Measurements from ENCODE around the gene EFNB3.

The EFNB3 gene

DNA sequence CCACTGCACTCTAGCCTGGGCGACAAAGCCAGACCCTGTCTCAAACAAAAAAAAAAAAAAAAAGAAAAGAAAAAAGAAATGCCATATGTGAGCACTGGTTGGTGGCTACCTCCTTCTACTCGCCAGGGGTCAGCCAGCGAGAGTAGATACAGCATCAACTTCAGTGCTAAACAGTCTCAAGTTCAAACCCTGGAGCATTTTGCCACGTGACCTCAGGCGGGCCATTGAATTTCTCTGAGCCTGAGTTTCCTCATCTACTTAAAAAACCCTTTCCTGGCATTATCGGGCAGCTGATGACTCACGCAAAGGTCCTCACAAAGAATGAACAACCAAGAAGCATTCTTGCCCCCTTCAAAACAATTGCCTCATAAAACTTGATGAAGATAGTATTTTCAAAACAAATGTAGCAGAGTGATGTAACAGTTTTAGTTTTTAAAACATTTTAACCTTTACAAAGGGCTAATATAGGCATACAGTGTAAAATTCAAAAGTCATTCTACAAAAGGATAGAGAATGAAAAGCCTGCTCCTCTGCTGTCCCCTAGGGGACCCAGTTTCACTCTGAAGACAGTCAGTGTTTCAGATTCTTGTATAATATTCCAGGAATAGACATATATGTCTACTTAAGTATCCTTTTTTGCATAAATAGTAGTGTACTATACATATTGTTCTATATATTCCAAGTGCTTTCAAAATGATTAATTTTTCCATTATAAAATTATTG, 40.9 kb downstream of the EFNB3 start:
- TF ChIP-seq SNAI2 (CRISPR knock-in tag; IDR thresholded peaks at IDR 0.05) (no peak), ZNF565 (CRISPR knock-in tag; conservative IDR thresholded peaks at IDR 0.05; ENCODE audit: low read depth) (no peak), ESRRG (CRISPR knock-in tag; IDR thresholded peaks at IDR 0.05) (no peak), OSR1 (CRISPR knock-in tag; IDR thresholded peaks at IDR 0.05) (no peak), TOX (CRISPR knock-in tag; IDR thresholded peaks at IDR 0.05; ENCODE audit: borderline replicate concordance) (no peak), ZC3H10 (CRISPR knock-in tag; IDR thresholded peaks at IDR 0.05) (no peak), TCF4 (CRISPR knock-in tag; IDR thresholded peaks at IDR 0.05; ENCODE audit: borderline replicate concordance) (no peak), CSDC2 (CRISPR knock-in tag; IDR thresholded peaks at IDR 0.05) (no peak), ZFP30 (CRISPR knock-in tag; IDR thresholded peaks at IDR 0.05) (no peak)
- TF ChIP-seq, protein P1, sequence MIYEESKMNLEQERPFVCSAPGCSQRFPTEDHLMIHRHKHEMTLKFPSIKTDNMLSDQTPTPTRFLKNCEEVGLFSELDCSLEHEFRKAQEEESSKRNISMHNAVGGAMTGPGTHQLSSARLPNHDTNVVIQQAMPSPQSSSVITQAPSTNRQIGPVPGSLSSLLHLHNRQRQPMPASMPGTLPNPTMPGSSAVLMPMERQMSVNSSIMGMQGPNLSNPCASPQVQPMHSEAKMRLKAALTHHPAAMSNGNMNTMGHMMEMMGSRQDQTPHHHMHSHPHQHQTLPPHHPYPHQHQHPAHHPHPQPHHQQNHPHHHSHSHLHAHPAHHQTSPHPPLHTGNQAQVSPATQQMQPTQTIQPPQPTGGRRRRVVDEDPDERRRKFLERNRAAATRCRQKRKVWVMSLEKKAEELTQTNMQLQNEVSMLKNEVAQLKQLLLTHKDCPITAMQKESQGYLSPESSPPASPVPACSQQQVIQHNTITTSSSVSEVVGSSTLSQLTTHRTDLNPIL (CRISPR knock-in tag; IDR thresholded peaks at IDR 0.05; ENCODE audit: low read depth) = no peak
- TF ChIP-seq, protein P2, sequence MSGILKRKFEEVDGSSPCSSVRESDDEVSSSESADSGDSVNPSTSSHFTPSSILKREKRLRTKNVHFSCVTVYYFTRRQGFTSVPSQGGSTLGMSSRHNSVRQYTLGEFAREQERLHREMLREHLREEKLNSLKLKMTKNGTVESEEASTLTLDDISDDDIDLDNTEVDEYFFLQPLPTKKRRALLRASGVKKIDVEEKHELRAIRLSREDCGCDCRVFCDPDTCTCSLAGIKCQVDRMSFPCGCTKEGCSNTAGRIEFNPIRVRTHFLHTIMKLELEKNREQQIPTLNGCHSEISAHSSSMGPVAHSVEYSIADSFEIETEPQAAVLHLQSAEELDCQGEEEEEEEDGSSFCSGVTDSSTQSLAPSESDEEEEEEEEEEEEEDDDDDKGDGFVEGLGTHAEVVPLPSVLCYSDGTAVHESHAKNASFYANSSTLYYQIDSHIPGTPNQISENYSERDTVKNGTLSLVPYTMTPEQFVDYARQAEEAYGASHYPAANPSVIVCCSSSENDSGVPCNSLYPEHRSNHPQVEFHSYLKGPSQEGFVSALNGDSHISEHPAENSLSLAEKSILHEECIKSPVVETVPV (CRISPR knock-in tag; IDR thresholded peaks at IDR 0.05) = no peak
- TF ChIP-seq, protein P3, sequence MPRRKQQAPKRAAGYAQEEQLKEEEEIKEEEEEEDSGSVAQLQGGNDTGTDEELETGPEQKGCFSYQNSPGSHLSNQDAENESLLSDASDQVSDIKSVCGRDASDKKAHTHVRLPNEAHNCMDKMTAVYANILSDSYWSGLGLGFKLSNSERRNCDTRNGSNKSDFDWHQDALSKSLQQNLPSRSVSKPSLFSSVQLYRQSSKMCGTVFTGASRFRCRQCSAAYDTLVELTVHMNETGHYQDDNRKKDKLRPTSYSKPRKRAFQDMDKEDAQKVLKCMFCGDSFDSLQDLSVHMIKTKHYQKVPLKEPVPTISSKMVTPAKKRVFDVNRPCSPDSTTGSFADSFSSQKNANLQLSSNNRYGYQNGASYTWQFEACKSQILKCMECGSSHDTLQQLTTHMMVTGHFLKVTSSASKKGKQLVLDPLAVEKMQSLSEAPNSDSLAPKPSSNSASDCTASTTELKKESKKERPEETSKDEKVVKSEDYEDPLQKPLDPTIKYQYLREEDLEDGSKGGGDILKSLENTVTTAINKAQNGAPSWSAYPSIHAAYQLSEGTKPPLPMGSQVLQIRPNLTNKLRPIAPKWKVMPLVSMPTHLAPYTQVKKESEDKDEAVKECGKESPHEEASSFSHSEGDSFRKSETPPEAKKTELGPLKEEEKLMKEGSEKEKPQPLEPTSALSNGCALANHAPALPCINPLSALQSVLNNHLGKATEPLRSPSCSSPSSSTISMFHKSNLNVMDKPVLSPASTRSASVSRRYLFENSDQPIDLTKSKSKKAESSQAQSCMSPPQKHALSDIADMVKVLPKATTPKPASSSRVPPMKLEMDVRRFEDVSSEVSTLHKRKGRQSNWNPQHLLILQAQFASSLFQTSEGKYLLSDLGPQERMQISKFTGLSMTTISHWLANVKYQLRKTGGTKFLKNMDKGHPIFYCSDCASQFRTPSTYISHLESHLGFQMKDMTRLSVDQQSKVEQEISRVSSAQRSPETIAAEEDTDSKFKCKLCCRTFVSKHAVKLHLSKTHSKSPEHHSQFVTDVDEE (CRISPR knock-in tag; IDR thresholded peaks at IDR 0.05) = no peak

DNA sequence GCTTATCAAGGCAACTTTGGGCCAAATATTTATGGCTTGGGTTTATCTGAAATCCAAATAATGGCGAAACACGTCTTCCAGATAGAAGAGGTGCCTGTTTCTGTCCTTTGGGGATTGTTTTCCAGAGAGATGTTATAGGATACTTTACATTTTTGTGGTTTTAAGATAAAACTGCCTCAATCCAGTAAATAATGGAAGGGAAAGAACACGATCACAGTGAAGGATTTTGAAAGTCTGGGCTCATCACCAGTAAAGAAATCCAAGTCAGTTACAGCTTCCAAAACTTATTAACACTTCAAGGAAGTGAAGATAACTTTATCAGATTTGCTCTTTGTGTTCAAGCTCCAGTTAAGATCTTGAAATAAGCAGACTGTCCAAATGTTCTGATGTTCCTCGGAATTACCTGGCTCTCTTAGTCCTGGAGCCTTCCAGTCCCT, 42.7 kb downstream of the EFNB3 start:
- TF ChIP-seq ZNF70 (CRISPR knock-in tag; IDR thresholded peaks at IDR 0.05) = no peak
- TF ChIP-seq, protein P4, sequence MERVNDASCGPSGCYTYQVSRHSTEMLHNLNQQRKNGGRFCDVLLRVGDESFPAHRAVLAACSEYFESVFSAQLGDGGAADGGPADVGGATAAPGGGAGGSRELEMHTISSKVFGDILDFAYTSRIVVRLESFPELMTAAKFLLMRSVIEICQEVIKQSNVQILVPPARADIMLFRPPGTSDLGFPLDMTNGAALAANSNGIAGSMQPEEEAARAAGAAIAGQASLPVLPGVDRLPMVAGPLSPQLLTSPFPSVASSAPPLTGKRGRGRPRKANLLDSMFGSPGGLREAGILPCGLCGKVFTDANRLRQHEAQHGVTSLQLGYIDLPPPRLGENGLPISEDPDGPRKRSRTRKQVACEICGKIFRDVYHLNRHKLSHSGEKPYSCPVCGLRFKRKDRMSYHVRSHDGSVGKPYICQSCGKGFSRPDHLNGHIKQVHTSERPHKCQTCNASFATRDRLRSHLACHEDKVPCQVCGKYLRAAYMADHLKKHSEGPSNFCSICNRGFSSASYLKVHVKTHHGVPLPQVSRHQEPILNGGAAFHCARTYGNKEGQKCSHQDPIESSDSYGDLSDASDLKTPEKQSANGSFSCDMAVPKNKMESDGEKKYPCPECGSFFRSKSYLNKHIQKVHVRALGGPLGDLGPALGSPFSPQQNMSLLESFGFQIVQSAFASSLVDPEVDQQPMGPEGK (CRISPR knock-in tag; IDR thresholded peaks at IDR 0.05; ENCODE audit: borderline replicate concordance) = 0 out of 2 replicates have a peak, but pooled peaks have one; percentile 12
- TF ChIP-seq, protein P5, sequence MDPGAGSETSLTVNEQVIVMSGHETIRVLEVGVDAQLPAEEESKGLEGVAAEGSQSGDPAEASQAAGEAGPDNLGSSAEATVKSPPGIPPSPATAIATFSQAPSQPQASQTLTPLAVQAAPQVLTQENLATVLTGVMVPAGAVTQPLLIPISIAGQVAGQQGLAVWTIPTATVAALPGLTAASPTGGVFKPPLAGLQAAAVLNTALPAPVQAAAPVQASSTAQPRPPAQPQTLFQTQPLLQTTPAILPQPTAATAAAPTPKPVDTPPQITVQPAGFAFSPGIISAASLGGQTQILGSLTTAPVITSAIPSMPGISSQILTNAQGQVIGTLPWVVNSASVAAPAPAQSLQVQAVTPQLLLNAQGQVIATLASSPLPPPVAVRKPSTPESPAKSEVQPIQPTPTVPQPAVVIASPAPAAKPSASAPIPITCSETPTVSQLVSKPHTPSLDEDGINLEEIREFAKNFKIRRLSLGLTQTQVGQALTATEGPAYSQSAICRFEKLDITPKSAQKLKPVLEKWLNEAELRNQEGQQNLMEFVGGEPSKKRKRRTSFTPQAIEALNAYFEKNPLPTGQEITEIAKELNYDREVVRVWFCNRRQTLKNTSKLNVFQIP (CRISPR knock-in tag; IDR thresholded peaks at IDR 0.05; ENCODE audit: borderline replicate concordance, low read depth) = no peak
- TF ChIP-seq, protein P2 (CRISPR knock-in tag; IDR thresholded peaks at IDR 0.05) = no peak
- TF ChIP-seq ISL1 (CRISPR knock-in tag; IDR thresholded peaks at IDR 0.05) = 0 out of 2 replicates have a peak, but pooled peaks have one; percentile 32
- no peak for TF ChIP-seq GLIS3 (CRISPR knock-in tag; IDR thresholded peaks at IDR 0.05)
- TF ChIP-seq TOX (CRISPR knock-in tag; IDR thresholded peaks at IDR 0.05; ENCODE audit: borderline replicate concordance) = no peak
- no peak for TF ChIP-seq CSDC2 (CRISPR knock-in tag; IDR thresholded peaks at IDR 0.05)
- peak; percentile 62 for ATAC-seq

More for the DNA sequence above, 40.9 kb downstream of the EFNB3 start:
- peak; percentile 55 for ATAC-seq
